Bronchial epithelial cell (primary cell): ENCODE data around the gene DYNLRB2. TPM values are rescaled to one million over a fixed set of nuclear protein-coding genes. Genes with fewer than 3 reads are reported as not detected.

Source experiments
- DNase-seq: peaks from one replicate; pipeline ENCODE4 v3.0.0-alpha.2; 2010; ENCODE audit warnings: low read depth
- FAIRE-seq: peaks from 2 replicates; lab custom pipeline; 2011; peaks lifted over from hg19 to GRCh38; lab: Jason Lieb, UNC
- H3K27me3 ChIP-seq: 2 replicates; pipeline ENCODE4 v1.5.1; 2011; ENCODE audit warnings: low read length; ENCODE audit not compliant: control insufficient read depth, insufficient read depth
- H3K36me3 ChIP-seq: 2 replicates; pipeline ENCODE4 v1.5.1; 2011; ENCODE audit warnings: low read length; ENCODE audit not compliant: control insufficient read depth, insufficient read depth
- H3K4me3 ChIP-seq: 2 replicates; pipeline ENCODE4 v1.5.1; 2011; ENCODE audit warnings: mild to moderate bottlenecking, low read depth, low read length, control low read depth
- CTCF ChIP-seq: IDR thresholded peaks from 2 replicates; pipeline ENCODE4 v1.5.1; 2011; ENCODE audit warnings: mild to moderate bottlenecking, moderate library complexity, low read length, control low read depth, inconsistent platforms; ENCODE audit not compliant: insufficient read depth, severe bottlenecking
- total RNA-seq: library from RNA; depleted of rRNA; stranded (reverse); fragments of >200 nt; gene quantifications from 2 replicates; pipeline ENCODE4 v1.2.1, GENCODE V29; 2014

Gene DYNLRB2
- total RNA-seq: not detected in 2 replicates

GRCh38 chr16:80540516-80541305 lies at the start of gene DYNLRB2:
DYNLRB2 (plus strand) TSS chr16:80540993; CDS start chr16:80541077, 84 bp downstream.
- no peak for TF ChIP-seq CTCF
- no peaks in the 10 kb centered on the region for H3K27me3 ChIP-seq
- DNase-seq (peak; percentile 86), FAIRE-seq (no peak)
- H3K4me3 ChIP-seq: peak within 1 kb of the TSS; percentile 54
- no peaks in the 10 kb centered on the region for H3K36me3 ChIP-seq

- H3K4me3 ChIP-seq: no peak overlapping the region
- FAIRE-seq (peak; percentile 73), DNase-seq (no peak)
- no peaks in the 10 kb centered on the region for H3K36me3 ChIP-seq
- TF ChIP-seq CTCF: no peak
- H3K27me3 ChIP-seq: no peaks in the 10 kb centered on the region
Observed at GRCh38 chr16:80500116-80500859, 40.5 kb upstream of the DYNLRB2 start.

GRCh38 chr16:80500961-80501525 lies 39.8 kb upstream of the DYNLRB2 start:
- no peak for TF ChIP-seq CTCF
- no peak for DNase-seq
- FAIRE-seq: no peak
- Histone ChIP-seq H3K36me3 (no peaks in the 10 kb centered on the region), H3K4me3 (no peak overlapping the region), H3K27me3 (no peaks in the 10 kb centered on the region)

GRCh38 chr16:80503107-80503506 lies 37.7 kb upstream of the DYNLRB2 start:
- no peak for FAIRE-seq
- no peak for TF ChIP-seq CTCF
- Histone ChIP-seq H3K36me3 (no peaks in the 10 kb centered on the region), H3K4me3 (no peak overlapping the region), H3K27me3 (no peaks in the 10 kb centered on the region)
- no peak for DNase-seq

GRCh38 chr16:80507538-80507937 lies 33.3 kb upstream of the DYNLRB2 start:
- no peaks in the 10 kb centered on the region for H3K36me3 ChIP-seq
- FAIRE-seq (no peak), DNase-seq (no peak)
- no peak overlapping the region for H3K4me3 ChIP-seq
- TF ChIP-seq CTCF: no peak
- H3K27me3 ChIP-seq: no peaks in the 10 kb centered on the region
